ENCODE data around the gene CBL.

CBL gene

GRCh38 chr11:119185981-119186634 is 20.0 kb upstream of the CBL start:
- Histone ChIP-seq H3K79me2 (ENCODE audit: insufficient read depth, low read length) (no peaks in the 10 kb centered on the region), H3K4me2 (ENCODE audit: insufficient read depth, low read length) (no peak overlapping the region), H3K9me3 (ENCODE audit: insufficient read depth, low read length, severe bottlenecking) (no peaks in the 10 kb centered on the region), H3K27ac (ENCODE audit: low read length) (no peak overlapping the region), H3K4me1 (ENCODE audit: insufficient read depth, low read length) (no peaks in the 10 kb centered on the region), H3K9ac (ENCODE audit: low read depth, low read length) (no peak overlapping the region), H3K27me3 (ENCODE audit: insufficient read depth, low read length, poor library complexity) (no peaks in the 10 kb centered on the region), H4K20me1 (ENCODE audit: insufficient read depth, low read length) (no peaks in the 10 kb centered on the region), H3K4me3 (ENCODE audit: low read depth in 1 of 2, low read length in 2 of 2) (no peak overlapping the region), H2AFZ (ENCODE audit: low read depth, low read length) (no peak overlapping the region), H3K36me3 (ENCODE audit: insufficient read depth, low read length) (no peaks in the 10 kb centered on the region)
- no peak for TF ChIP-seq CTCF (IDR thresholded peaks at IDR 0.05; ENCODE audit: borderline replicate concordance, extremely low read depth, low read length, poor library complexity, severe bottlenecking)
- no peak for DNase-seq
- ATAC-seq (ENCODE audit: insufficient read depth, low read depth) = no peak

GRCh38 chr11:119187123-119187892 is 18.8 kb upstream of the CBL start:
- Histone ChIP-seq H3K27me3 (ENCODE audit: insufficient read depth, low read length, poor library complexity) (no peaks in the 10 kb centered on the region), H3K9ac (ENCODE audit: low read depth, low read length) (no peak overlapping the region)

DNA sequence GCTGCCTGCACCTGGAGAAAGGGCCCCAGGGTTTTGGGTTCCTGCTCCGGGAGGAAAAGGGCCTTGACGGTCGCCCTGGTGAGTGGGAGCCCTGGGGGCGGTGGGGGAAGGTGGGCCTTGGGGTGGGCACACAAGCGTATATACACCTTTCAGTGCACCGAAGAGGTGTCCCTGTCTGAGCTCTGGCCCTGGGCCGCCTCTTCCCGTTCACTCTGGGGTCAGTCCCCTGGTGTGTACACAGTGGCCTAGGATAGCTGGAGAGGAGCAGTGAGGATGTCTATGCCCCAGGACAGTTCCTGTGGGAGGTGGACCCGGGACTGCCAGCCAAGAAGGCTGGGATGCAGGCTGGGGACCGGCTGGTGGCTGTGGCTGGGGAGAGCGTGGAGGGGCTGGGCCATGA is 18.1 kb upstream of the CBL start:
- Histone ChIP-seq H3K4me3 (ENCODE audit: low read depth in 1 of 2, low read length in 2 of 2) (no peak overlapping the region), H3K4me2 (ENCODE audit: insufficient read depth, low read length) (no peak overlapping the region), H3K27me3 (ENCODE audit: insufficient read depth, low read length, poor library complexity) (no peaks in the 10 kb centered on the region), H3K27ac (ENCODE audit: low read length) (no peak overlapping the region), H3K9me3 (ENCODE audit: insufficient read depth, low read length, severe bottlenecking) (no peaks in the 10 kb centered on the region), H3K9ac (ENCODE audit: low read depth, low read length) (no peak overlapping the region), H3K4me1 (ENCODE audit: insufficient read depth, low read length) (no peaks in the 10 kb centered on the region), H4K20me1 (ENCODE audit: insufficient read depth, low read length) (no peaks in the 10 kb centered on the region), H2AFZ (ENCODE audit: low read depth, low read length) (no peak overlapping the region), H3K36me3 (ENCODE audit: insufficient read depth, low read length) (no peaks in the 10 kb centered on the region), H3K79me2 (ENCODE audit: insufficient read depth, low read length) (no peaks in the 10 kb centered on the region)
- TF ChIP-seq EZH2 (IDR thresholded peaks at IDR 0.05; ENCODE audit: borderline replicate concordance, low read depth, low read length, severe bottlenecking) (no peak), CTCF (IDR thresholded peaks at IDR 0.05; ENCODE audit: borderline replicate concordance, extremely low read depth, low read length, poor library complexity, severe bottlenecking) (no peak)
- ATAC-seq (ENCODE audit: insufficient read depth, low read depth) = no peak
- no peak for DNase-seq

More at GRCh38 chr11:119187123-119187892, 18.8 kb upstream of the CBL start:
- H3K27ac ChIP-seq (ENCODE audit: low read length) = no peak overlapping the region
- H4K20me1 ChIP-seq (ENCODE audit: insufficient read depth, low read length) = no peaks in the 10 kb centered on the region
- no peaks in the 10 kb centered on the region for H3K36me3 ChIP-seq (ENCODE audit: insufficient read depth, low read length)
- H3K4me2 ChIP-seq (ENCODE audit: insufficient read depth, low read length) = no peak overlapping the region
- no peak overlapping the region for H2AFZ ChIP-seq (ENCODE audit: low read depth, low read length)
- TF ChIP-seq EZH2 (IDR thresholded peaks at IDR 0.05; ENCODE audit: borderline replicate concordance, low read depth, low read length, severe bottlenecking) (no peak), CTCF (IDR thresholded peaks at IDR 0.05; ENCODE audit: borderline replicate concordance, extremely low read depth, low read length, poor library complexity, severe bottlenecking) (no peak)
- H3K9me3 ChIP-seq (ENCODE audit: insufficient read depth, low read length, severe bottlenecking) = no peaks in the 10 kb centered on the region
- H3K4me3 ChIP-seq (ENCODE audit: low read depth in 1 of 2, low read length in 2 of 2) = no peak overlapping the region
- no peaks in the 10 kb centered on the region for H3K4me1 ChIP-seq (ENCODE audit: insufficient read depth, low read length)
- H3K79me2 ChIP-seq (ENCODE audit: insufficient read depth, low read length) = no peaks in the 10 kb centered on the region
- no peak for DNase-seq
- ATAC-seq (ENCODE audit: insufficient read depth, low read depth) = no peak
